GM23338 (cell line): ENCODE measurements around the gene C22orf39.

Experiments used
- EZH2 ChIP-seq: fragments of 200-600 bp; sonication (generic); IDR thresholded peaks from one replicate; pipeline ENCODE4 v1.8.0; 2017; ENCODE audit warnings: antibody characterized with exemption, mild to moderate bottlenecking, low read depth; ENCODE audit not compliant: unreplicated experiment
- EZH2phosphoT487 ChIP-seq: fragments of 200-600 bp; sonication (generic); IDR thresholded peaks from one replicate; pipeline ENCODE4 v1.8.1; 2018; ENCODE audit warnings: antibody characterized with exemption; ENCODE audit not compliant: unreplicated experiment
- TF ChIP-seq, protein P1 (sequence below), 2 experiments: fragments of 200-600 bp in 1 of 2; sonication (generic) in 1 of 2; conservative IDR thresholded peaks; 2 replicates each; pipeline versions ENCODE4 v1.5.1 to v1.6.1; 2016 to 2017; ENCODE audit warnings: antibody characterized with exemption in 2 of 2, low read depth in 2 of 2, mild to moderate bottlenecking in 2 of 2, moderate library complexity in 1 of 2
- TF ChIP-seq, protein P2 (sequence below): IDR thresholded peaks from one replicate; pipeline ENCODE4 v1.6.1; 2018; ENCODE audit warnings: antibody characterized with exemption; ENCODE audit not compliant: unreplicated experiment

DNA sequence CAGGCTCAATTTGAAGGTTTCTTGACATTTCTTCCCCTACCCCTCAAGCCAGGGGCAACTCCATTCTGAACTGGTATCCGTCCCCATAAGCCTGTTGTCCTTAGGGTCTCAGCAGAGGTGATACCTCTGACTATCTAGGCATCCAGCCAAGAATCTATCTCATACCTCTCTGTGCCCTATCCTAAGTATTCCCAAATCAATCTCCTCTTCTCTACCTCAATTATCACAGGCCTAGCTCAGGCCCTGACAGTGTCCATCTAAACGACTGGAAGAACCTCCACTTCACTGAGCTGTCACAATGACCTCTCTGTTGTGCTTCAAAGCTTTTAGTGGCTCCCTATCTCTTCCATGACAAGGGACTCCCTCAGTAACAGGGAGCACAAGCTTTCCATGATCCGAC lies 42.8 kb downstream of the C22orf39 start:
- TF ChIP-seq EZH2 (no peak), EZH2phosphoT487 (no peak)
- TF ChIP-seq, protein P1, sequence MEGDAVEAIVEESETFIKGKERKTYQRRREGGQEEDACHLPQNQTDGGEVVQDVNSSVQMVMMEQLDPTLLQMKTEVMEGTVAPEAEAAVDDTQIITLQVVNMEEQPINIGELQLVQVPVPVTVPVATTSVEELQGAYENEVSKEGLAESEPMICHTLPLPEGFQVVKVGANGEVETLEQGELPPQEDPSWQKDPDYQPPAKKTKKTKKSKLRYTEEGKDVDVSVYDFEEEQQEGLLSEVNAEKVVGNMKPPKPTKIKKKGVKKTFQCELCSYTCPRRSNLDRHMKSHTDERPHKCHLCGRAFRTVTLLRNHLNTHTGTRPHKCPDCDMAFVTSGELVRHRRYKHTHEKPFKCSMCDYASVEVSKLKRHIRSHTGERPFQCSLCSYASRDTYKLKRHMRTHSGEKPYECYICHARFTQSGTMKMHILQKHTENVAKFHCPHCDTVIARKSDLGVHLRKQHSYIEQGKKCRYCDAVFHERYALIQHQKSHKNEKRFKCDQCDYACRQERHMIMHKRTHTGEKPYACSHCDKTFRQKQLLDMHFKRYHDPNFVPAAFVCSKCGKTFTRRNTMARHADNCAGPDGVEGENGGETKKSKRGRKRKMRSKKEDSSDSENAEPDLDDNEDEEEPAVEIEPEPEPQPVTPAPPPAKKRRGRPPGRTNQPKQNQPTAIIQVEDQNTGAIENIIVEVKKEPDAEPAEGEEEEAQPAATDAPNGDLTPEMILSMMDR (conservative IDR thresholded peaks at IDR 0.05; ENCODE audit: low read depth in 2 of 2): no peak
- TF ChIP-seq, protein P2, sequence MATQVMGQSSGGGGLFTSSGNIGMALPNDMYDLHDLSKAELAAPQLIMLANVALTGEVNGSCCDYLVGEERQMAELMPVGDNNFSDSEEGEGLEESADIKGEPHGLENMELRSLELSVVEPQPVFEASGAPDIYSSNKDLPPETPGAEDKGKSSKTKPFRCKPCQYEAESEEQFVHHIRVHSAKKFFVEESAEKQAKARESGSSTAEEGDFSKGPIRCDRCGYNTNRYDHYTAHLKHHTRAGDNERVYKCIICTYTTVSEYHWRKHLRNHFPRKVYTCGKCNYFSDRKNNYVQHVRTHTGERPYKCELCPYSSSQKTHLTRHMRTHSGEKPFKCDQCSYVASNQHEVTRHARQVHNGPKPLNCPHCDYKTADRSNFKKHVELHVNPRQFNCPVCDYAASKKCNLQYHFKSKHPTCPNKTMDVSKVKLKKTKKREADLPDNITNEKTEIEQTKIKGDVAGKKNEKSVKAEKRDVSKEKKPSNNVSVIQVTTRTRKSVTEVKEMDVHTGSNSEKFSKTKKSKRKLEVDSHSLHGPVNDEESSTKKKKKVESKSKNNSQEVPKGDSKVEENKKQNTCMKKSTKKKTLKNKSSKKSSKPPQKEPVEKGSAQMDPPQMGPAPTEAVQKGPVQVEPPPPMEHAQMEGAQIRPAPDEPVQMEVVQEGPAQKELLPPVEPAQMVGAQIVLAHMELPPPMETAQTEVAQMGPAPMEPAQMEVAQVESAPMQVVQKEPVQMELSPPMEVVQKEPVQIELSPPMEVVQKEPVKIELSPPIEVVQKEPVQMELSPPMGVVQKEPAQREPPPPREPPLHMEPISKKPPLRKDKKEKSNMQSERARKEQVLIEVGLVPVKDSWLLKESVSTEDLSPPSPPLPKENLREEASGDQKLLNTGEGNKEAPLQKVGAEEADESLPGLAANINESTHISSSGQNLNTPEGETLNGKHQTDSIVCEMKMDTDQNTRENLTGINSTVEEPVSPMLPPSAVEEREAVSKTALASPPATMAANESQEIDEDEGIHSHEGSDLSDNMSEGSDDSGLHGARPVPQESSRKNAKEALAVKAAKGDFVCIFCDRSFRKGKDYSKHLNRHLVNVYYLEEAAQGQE: no peak
